ENCODE results near the gene NAT14.

The NAT14 gene

DNA sequence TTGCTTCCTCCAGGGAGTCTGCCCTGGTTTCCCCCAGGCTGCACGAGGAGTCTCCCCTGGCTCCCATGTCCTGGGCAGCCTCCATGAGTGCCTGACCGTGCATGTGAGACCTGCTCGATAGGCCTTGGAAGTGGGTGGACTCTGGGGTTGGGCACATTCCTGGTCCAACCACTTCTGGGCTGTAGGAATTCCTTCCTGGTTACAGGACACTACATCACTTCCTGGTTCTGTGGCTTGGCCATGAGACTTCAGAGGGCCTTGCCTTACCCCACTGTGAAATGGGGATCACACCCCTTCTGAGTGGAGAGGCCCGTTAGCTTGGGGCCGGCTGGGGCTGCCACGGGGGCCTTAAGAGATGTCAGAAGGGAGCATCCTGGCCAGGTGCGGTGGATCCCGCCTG, 12.5 kb upstream of the NAT14 start:
- no peak for DNase-seq

DNA sequence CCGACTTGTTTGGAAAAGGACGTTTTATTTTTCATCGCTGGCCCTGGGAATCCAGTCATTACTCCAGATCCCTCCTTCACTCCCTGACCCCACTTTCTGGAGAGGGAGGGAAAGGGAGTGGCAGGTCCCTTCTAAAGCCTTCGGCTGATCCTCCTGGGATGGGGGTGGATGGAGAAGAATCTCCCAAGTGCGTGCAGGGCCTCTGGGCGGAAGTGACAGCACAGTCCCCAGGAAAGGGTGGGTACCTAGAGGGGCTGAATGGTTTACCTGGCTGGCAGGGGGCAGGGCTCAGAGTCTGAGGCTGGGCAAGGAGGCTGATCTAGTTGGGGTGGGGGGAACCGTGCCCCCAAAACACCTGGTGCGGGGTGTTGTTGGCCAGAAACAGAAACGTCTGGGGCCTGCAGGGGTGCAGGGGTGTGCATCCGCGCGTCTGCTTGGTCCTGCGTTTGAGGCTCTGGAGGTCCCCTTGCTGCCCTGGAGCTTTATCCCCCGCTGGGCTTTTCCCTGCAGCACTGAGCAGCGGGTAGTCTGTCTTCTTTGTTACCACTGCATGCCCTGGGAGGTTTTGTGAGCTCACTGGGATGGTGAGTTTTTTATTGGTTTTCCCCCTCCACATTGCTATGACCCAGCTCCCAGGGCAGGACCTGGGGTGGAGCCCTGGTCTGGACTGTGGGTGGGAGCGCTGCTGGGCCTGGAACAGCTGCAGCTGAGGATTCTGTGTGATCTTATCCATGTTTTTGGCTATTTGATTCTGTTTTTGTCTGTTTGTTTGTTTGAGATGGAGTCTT, 11.6 kb upstream of the NAT14 start:
- DNase-seq: no peak

DNA sequence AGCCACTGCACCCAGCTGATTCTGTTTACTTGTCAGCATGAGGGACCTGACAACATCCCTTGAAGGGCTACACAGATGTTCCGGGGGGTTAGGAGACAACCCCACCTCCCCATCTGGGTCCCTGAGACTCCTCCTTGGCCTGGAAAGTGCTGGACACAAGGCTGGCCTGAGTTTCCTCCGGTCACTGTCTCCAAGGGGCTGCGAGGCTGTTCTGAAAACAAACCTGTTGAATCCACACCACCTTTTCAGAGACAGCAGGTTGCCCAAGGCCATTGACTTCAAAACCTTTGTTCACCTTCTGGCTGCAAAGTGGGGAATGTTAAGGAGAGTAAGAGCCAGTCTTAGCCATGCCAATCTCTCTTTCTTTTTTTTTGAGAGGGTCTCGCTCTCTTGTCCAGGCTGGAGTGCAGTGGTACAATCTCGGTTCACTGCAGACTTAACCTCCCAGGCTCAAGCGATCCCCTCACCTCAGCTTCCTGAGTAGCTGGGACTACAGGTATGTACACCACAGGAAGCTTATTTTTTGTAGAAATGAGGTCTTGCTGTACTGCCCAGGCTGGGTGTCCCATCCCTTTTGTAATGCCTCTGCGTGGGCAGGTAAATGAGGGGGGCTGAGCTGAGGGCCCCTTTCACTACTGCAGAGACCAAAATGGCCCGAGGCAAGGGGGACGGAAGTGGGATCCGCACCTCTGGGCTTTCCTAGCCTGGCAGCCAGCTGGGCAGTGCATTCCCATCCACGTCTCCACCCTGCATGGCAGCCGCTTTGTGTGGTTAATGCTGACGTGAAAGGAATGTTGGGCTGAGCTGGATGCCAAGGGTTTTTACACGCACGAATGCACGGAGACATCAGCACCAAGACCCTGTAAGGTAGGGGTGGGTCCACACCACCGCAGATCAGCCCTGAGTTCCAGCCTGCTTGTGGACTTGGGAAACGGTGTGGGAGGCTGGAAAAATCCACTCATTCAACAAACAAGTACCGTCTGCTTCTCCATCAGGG, 10.4 kb upstream of the NAT14 start:
- no peak for DNase-seq

DNA sequence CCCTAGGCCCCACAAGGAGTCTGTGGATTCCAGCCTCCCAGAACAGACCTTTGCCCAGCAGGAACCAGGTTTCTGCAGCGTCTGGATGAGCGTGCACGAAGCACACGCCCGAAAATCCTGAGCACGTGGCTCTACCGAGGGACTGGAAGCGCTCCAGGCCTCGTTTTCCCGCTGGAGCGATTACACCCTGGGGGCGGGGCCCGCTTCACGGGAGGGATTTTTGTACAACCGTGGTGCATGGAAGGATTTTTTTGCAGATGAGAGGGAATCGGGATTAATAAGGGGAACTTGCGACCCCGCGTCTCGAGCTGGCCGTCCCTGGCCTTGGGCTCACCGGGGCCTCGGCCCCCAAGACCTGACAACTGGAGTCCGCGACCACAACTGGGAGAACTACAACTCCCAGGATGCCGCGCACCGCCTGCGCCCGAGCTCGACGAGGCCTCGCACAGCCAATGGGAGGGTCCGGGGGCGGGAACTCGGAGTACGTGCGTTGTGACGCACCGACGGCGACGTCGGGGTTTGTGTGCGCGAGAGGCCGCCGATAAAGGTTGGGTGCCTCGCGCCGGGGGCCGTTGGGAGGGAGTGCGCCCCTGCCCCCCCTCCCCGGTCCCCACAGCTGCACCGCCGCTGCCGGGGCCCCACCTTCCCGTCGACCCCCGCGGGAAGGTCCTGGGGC, 8.8 kb upstream of the NAT14 start, which contains the start of gene ZNF628:
TSS of gene ZNF628 (plus strand) at position 518 of the 676 bp plus-strand sequence. CDS start 3,294 bp downstream, outside the sequence.
- peak; percentile 99 for DNase-seq

DNA sequence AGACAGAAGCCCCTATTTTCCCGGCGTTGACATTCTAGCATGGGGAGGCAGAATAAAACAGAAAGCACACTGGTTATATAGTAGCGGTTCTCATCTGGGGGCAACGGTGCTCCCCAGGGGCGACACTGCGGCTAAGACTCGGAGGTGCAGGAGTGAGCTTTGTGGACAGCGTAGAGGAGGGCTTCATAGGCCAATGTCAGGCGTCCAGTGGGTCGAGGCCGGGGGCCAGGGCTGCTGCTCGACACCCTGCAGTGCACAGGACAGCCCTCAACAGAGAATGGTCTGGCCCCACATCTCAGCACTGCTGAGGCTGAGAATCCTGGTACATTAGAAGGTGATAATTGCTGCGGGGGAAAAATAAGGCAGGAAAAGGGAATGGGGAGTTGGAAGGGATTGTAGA, 7.1 kb upstream of the NAT14 start:
- DNase-seq: no peak

DNA sequence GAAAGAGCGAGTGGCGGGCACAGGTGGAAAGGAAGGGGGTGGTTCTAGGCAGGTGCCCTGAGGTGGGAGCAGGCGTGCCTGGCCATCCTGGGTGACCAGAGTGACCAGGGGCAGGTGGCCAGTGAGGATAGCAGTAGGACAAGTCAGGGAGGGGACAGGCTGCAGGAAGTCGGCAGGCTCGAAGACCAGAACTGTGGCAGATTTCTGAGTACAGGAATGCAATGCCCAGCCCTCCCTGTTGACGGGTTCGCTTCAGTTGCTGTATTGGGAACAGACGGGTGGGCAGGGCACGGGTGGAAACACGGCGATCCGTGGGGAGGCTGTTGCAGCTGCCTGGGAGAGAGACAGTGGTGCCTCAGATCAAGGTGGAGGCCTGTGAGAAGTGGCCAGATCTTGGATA, 6.6 kb upstream of the NAT14 start:
- DNase-seq: no peak

DNA sequence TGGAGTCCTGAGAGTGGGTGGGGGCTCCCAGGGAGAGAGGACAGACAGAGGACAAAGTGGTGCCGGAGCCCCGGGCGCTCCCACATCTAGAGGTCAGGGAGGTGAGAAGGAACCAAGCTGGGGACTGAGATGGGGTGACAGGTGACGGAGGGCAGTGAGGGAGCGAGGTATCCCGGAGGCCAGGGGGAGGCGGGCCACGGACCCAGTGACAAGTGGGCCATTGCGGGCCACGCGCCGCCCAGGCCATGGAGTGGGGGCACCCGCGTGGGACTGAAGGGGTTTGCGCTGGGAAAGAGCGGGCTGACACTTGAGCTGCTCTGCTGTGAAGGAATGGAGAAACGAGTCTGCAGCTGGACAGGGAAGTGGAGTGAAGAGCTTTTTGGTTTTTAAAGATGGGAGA, 5.9 kb upstream of the NAT14 start:
- no peak for DNase-seq

DNA sequence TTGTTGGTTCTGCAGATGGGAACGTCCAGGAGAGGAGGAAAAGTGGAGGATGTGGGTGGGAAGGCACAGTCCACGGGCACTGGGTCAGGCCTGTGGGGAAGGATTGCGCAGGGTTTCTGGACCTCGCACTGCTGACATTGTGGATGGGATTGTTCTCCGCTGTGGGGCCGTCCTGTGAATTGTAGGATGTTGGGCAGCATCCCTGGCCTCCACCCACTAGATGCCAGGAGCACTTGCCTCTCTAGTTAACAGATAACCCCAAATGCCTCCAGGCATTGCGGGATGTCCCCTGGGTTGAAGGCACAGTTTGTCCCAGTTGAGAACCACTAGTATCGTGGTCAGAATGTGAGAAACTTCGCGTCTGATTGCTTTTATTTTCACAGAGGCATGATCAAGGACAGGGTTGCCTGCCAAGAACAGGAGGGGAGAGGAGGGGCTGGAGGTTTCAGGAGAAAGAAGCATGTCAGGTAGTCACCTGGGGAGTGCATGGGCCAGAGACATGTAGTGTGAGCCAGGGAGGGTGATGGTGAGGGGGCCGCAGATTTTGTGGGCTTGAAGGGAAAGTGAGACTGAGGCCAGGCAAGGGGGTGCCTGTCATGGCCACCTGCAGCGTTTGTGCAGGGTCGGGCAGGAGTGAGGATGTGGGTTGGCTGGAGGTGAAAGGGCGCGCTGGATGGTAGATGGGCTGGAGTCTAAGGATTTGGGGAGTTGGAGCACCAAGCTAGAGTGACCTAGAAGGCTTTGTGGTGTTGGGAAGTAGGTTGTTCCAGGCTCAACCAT, 5.3 kb upstream of the NAT14 start:
- DNase-seq: no peak

DNA sequence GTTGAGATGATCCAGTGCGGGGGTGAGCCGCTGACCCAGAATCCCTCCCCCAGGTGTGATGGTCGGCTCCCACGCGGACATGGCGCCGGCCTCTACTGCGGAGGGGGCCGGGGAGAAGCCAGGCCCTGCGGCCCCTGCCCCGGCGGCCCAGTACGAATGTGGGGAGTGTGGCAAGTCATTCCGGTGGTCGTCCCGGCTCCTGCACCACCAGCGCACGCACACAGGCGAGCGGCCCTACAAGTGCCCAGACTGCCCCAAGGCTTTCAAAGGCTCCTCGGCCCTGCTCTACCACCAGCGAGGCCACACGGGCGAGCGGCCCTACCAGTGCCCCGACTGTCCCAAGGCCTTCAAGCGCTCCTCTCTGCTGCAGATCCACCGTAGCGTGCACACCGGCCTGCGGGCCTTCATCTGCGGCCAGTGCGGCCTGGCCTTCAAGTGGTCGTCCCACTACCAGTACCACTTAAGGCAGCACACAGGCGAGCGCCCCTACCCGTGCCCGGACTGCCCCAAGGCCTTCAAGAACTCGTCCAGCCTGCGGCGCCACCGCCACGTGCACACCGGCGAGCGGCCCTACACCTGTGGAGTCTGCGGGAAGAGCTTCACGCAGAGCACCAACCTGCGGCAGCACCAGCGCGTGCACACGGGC, 3.7 kb upstream of the NAT14 start:
- DNase-seq: no peak

DNA sequence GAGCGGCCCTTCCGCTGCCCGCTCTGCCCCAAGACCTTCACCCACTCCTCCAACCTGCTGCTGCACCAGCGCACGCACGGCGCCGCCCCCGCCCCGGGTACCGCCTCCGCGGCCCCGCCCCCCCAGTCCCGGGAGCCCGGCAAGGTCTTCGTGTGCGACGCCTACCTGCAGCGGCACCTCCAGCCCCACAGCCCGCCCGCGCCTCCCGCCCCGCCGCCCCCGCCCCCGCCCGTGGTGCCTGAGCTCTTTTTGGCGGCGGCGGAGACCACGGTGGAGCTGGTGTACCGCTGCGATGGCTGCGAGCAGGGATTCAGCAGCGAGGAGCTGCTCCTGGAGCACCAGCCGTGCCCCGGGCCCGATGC, 3.2 kb upstream of the NAT14 start:
- no peak for DNase-seq

DNA sequence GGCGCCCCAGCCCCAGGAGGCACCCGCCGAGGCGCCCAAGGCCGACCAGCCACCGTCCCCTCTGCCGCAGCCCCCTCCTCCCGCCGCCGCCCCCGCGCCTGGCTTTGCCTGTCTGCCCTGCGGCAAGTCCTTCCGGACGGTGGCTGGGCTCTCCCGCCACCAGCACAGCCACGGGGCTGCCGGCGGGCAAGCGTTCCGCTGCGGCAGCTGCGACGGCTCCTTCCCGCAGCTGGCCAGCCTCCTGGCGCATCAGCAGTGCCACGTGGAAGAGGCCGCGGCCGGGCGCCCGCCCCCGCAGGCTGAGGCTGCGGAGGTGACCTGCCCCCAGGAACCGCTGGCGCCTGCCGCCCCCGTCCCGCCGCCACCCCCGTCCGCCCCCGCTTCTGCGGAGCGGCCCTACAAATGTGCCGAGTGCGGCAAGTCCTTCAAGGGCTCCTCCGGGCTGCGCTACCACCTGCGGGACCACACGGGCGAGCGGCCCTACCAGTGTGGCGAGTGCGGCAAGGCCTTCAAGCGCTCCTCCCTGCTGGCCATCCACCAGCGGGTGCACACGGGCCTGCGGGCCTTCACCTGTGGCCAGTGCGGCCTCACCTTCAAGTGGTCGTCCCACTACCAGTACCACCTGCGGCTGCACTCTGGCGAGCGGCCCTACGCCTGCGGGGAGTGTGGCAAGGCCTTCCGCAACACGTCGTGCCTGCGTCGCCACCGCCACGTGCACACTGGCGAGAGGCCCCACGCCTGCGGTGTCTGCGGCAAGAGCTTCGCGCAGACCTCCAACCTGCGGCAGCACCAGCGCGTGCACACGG, 2.6 kb upstream of the NAT14 start:
- DNase-seq: no peak

DNA sequence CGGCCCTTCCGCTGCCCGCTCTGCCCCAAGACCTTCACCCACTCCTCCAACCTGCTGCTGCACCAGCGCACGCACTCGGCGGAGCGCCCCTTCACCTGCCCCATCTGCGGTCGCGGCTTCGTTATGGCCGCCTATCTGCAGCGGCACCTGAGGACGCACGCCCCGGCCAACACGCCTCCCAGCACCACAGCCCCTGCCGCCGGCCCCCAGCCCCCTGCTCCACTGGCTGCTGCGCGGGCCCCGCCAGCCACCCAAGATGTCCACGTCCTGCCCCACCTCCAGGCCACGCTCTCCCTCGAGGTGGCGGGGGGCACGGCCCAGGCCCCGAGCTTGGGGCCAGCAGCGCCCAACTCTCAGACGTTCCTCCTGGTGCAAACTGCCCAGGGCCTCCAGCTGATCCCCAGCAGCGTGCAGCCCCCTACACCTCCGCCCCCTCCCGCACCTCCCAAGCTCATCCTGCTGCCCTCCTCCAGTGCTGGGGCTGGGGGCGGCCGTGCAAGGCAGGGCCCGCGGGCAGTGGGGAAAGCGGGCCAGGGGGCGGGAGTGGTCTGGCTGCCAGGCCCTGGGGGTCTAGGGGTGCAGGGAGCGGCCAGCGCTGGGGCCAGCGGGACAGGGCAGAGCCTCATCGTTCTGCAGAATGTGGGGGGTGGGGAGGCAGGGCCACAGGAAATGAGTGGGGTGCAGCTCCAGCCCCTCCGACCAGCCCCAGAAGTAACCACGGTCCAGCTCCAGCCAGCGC, 1.9 kb upstream of the NAT14 start:
- DNase-seq: no peak

DNA sequence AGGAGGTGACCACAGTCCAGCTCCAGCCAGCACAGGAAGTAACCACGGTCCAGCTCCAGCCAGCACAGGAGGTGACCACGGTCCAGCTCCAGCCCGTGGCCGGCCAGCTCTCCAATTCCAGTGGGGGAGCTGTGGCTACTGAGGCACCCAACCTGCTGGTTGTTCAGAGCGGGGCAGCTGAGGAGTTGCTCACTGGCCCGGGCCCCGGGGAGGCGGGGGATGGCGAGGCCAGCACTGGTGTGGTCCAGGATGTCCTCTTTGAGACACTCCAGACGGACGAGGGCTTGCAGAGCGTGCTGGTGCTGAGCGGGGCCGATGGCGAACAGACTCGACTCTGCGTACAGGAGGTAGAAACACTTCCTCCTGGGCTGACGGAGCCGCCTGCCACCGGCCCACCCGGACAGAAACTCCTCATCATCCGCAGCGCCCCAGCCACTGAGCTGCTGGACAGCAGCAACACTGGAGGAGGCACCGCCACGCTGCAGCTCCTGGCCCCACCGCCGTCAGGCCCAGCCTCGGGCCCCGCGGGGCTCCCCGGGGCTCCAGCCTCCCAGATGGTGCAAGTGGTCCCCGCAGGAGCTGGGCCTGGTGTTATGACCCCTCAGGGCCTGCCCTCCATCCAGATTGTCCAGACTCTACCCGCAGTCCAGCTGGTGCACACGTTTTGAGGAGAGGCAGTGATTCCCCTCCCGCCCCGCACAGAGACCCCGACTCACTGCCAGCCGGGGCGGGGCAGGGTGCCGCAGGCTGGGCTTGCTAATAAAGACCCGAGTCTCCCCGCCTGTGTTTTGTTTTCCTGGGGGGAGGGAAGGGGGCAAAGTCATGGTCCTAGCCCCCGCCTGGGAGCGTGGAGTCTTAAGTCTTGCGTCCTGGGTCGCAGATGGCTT, 1.0 kb upstream of the NAT14 start:
- no peak for DNase-seq

DNA sequence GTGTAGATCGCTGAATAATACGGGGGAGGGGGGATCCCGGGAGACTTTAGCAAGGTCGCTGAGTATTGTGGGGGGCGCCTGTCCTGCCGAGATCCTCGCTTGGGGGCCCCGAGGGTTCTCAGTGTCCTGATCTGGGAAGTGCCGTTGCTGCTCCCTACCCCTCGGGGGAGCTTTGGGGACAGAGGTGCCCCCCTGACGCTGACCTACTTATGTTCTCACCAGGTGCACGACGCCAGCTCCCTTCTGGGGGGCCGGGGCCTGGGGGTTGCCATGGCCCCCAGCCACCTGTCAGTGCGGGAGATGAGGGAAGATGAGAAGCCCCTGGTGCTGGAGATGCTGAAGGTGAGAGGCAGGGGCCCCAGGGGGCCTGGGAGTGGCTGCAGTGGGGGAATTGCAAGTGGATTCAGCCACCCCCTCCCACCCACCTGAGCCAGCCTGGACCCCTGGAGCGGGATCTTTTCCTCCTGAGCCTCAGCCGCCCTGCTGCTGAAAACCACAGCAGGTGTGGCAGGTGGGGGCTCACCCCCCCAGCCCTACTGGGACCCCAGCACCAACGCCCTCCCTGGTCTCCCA, 537 bp downstream of the NAT14 start:
- DNase-seq: no peak

DNA sequence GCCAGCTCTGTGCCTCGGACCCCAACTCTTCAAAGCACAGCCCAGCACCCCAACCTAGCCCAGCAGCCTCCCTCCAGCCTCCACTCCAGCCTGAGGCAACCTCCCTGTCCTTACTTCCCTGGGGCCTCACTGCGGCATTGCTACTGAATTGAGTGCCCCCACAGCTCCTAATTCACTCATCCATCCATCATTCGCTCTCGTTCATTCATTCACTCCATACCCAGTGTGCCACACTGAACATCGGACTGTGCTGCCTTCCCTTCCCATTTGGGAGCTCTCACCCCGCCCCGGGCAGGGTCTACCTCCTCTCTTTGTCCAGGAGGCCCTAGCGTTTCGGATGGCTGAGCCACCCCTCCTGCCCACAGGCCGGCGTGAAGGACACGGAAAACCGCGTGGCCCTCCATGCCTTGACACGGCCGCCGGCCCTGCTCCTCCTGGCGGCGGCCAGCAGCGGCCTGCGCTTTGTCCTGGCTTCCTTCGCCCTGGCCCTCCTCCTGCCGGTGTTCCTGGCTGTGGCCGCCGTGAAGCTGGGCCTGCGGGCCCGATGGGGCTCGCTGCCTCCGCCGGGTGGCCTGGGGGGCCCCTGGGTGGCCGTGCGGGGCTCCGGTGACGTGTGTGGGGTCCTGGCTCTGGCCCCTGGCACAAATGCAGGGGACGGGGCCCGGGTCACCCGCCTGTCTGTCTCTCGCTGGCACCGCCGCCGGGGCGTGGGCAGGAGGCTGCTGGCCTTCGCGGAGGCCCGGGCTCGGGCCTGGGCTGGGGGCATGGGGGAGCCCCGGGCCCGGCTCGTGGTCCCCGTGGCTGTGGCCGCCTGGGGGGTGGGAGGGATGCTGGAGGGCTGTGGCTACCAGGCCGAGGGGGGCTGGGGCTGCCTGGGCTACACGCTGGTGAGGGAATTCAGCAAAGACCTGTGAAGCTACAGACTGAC, 1.3 kb downstream of the NAT14 start:
- DNase-seq: no peak

DNA sequence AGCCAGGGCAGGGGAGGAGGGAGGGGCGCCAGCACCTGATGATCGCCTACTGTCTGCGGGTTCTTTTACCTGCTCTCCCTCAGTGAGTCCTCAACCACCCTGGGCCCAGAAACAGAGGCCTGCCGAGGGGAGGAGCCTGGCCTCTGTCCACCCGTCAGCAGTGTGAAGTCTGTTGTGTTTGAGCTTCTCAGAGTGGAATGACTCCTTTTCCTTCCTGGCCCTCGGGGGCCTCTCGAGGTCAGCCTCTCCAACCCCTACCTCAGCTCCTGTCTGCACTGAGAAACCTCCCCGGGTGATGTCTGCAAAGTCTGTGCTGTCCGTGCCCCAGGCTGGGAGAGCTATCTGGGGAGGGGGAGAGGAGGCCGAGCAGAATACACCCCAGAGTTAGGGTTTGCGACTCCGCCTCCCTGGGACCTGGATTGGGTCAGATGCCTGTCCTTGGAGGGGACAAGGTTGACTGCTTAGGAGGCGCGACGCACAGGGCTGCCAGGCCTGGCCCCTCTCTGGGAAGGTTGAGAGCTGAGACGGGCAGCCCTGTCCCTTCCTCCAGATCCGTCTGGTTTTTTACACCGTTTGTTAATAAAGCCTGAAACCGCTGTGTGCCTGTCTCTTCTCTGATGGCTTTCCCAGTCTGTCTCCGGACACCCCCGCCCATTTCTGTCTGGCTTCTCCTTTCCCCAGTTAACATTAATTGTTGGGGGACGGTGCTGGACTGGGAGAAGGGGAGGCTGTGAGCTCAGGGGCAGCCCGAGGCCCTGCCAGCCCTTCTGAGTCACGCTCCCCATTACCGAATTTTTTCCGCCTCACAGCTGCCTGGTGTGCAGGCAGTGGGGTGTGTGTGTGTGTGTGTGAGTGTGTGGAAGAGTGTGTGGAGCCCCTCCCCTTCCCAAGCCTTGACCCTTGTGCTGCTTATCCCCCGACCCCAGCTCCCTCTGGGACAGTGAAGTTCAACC, 2.3 kb downstream of the NAT14 start:
- no peak for DNase-seq

Data from OCI-M1 (cell line).